ENCODE measurements around the gene HYAL2.

GRCh38 chr3:50337175-50337861 lies 14.8 kb upstream of the HYAL2 start:
- TF ChIP-seq EZH2 (IDR thresholded peaks at IDR 0.05; ENCODE audit: insufficient read depth, poor library complexity, severe bottlenecking) (no peak), EZH2phosphoT487 (IDR thresholded peaks at IDR 0.05; ENCODE audit: insufficient read depth, low read depth) (no peak)

All from GM23248 (cell line).